ENCODE data around the gene OR56A1. TPM values are rescaled to one million over a fixed set of nuclear protein-coding genes. Genes with fewer than 3 reads are reported as not detected.

Gene OR56A1
- total RNA-seq, 2 donors from 2014 or later = 0.05 to 0.11 TPM

Other genes starting within 250 kb of the OR56A1 start
- gene OR52N5, start 247.4 kb downstream of the OR56A1 start, total RNA-seq = not detected
- gene OR52N1, start 239.5 kb downstream of the OR56A1 start, total RNA-seq = not detected
- not detected for gene OR52N2, start 221.8 kb downstream of the OR56A1 start, total RNA-seq
- not detected for gene OR52E6, start 188.9 kb downstream of the OR56A1 start, total RNA-seq
- not detected for gene OR52E8, start 173.1 kb downstream of the OR56A1 start, total RNA-seq
- gene OR52E4, start 150.1 kb downstream of the OR56A1 start, total RNA-seq = not detected
- not detected for gene OR52E5, start 137.6 kb downstream of the OR56A1 start, total RNA-seq
- gene OR56A3, start 88.5 kb downstream of the OR56A1 start, total RNA-seq = not detected
- gene OR56A5, start 62.3 kb downstream of the OR56A1 start, total RNA-seq = not detected
- gene OR52L1, start 43.8 kb downstream of the OR56A1 start, total RNA-seq = not detected
- gene OR56A4, start 23.8 kb downstream of the OR56A1 start, total RNA-seq = under 1 TPM in 1 of 2 donors, not detected in 1; 0.11 TPM
- not detected for gene OR56B4, start 76.9 kb upstream of the OR56A1 start, total RNA-seq
- gene OR52B2, start 139.6 kb upstream of the OR56A1 start, total RNA-seq = under 1 TPM in 1 of 2 donors, not detected in 1; 0.52 TPM
- not detected for gene OR52W1, start 168.5 kb upstream of the OR56A1 start, total RNA-seq
- not detected for gene C11orf42, start 174.8 kb upstream of the OR56A1 start, total RNA-seq
- 10 to 100 TPM; 45.6 to 52.2 TPM for gene FHIP1B, start 203.9 kb upstream of the OR56A1 start, total RNA-seq
- not detected for gene CNGA4, start 208.3 kb upstream of the OR56A1 start, total RNA-seq
- not detected for gene CCKBR, start 229.1 kb upstream of the OR56A1 start, total RNA-seq

Data from natural killer cell treated with Interleukin-12 subunit alpha and Interleukin-12 subunit beta and Interleukin-15 and Interleukin-18, amount 100 ng/mL, for 72 hours (primary cell).